Suprapubic skin (tissue), 4 donors: ENCODE results near the gene CYB5D1. TPM values are rescaled to one million over a fixed set of nuclear protein-coding genes. Genes with fewer than 3 reads are reported as not detected.
A peak's percentile ranks its signal among the peaks of the same experiment; 100 is the strongest.

Experiments used
- DNase-seq, 2 donors: peaks; one replicate each; pipeline ENCODE4 v3.0.0-alpha.2; 2019; ENCODE audit warnings: low spot score in 2 of 2
- H3K27ac ChIP-seq: fragments of 200-600 bp; sonication (generic); one replicate; pipeline ENCODE4 v1.5.1; 2019
- H3K27me3 ChIP-seq: fragments of 200-600 bp; sonication (generic); one replicate; pipeline ENCODE4 v1.5.1; 2019
- H3K36me3 ChIP-seq: fragments of 200-600 bp; sonication (generic); one replicate; pipeline ENCODE4 v1.5.1; 2019
- H3K4me1 ChIP-seq: fragments of 200-600 bp; sonication (generic); one replicate; pipeline ENCODE4 v1.5.1; 2019
- H3K4me3 ChIP-seq: fragments of 200-600 bp; sonication (generic); one replicate; pipeline ENCODE4 v1.5.1; 2019; ENCODE audit warnings: mild to moderate bottlenecking
- H3K9me3 ChIP-seq: fragments of 200-600 bp; sonication (generic); one replicate; pipeline ENCODE4 v1.5.1; 2019
- EP300 ChIP-seq: sonication (generic); formaldehyde crosslinking; IDR thresholded peaks from one replicate; pipeline ENCODE4 v1.6.1; 2017; ENCODE audit warnings: antibody characterized with exemption
- POLR2A ChIP-seq, 2 donors: fragments of 450-650 bp; IDR thresholded peaks; one replicate each; pipeline ENCODE4 v1.6.1; 2017; ENCODE audit warnings: antibody characterized with exemption in 2 of 2, mild to moderate bottlenecking in 2 of 2, moderate library complexity in 2 of 2
- POLR2AphosphoS5 ChIP-seq, 3 donors: sonication (generic); formaldehyde crosslinking; IDR thresholded peaks; one replicate each; pipeline ENCODE4 v1.6.1; 2017; ENCODE audit warnings: antibody characterized with exemption in 3 of 3
- WGBS: methylation state at CpG from one replicate; pipeline ENCODE4 v1.1.5; 2018; 5-methylcytosine and 5-hydroxymethylcytosine counted together
- total RNA-seq, 4 donors: library from RNA; depleted of rRNA; stranded (reverse); fragments of >200 nt; gene quantifications; one replicate each; pipeline ENCODE4 v1.1.0, GENCODE V29; 2016
- TF ChIP-seq, protein P1 (sequence below), 2 donors: fragments of 200-600 bp in 1 of 2; fragments of 450-650 bp in 1 of 2; sonication (generic) in 1 of 2; IDR thresholded peaks; one replicate each; pipeline ENCODE4 v1.5.1; 2016 to 2019; ENCODE audit warnings: antibody characterized with exemption in 2 of 2, mild to moderate bottlenecking in 1 of 2, moderate library complexity in 1 of 2

Gene CYB5D1
- total RNA-seq, 4 donors from 2014 or later = 7.1 to 10.8 (median 9.8) TPM

DNA sequence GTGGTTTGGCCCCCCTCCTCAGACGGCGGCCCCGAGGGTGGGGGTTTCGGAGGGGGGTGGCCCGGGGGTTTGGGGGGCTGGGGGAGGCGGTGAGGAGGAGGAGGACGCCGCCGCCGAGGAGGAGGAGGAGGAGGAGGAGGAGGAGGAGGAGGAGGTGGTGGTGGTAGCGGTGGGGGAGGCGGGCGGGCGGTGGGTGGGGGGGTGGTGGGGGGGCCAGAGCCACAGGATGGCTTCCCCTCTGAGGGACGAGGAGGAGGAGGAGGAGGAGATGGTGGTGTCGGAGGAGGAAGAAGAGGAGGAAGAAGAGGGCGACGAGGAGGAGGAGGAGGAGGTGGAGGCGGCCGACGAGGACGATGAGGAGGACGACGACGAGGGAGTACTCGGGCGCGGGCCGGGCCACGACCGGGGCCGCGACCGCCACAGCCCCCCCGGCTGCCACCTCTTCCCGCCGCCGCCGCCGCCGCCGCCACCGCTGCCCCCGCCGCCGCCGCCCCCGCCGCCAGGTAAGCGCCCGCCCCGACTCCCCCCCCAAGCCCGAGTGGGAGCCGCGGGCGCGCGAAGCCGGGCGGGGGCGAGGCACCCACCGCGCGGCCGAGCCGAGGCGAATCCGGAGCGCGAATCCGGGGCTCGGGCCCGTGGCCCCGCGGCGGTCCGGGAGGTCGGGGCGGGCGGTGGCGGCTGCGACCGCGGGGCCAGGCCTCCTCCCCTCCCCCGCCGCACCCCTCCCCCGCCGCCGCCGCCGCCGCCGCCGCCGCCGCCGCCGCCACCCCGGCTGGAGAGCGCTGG lies 27.0 kb downstream of the CYB5D1 start:
- peak in 1 of 2 donors; percentile 66 for DNase-seq
- H3K36me3 ChIP-seq = peaks cover 12% of the 10 kb centered on the region
- peak overlapping the region; percentile 92 for H3K4me3 ChIP-seq
- WGBS = 2% methylated on average over 35 of the region's 100 CpGs
- TF ChIP-seq POLR2AphosphoS5 (IDR thresholded peaks at IDR 0.05) (no peak), POLR2A (IDR thresholded peaks at IDR 0.05) (no peak), EP300 (no peak)
- TF ChIP-seq, protein P1, sequence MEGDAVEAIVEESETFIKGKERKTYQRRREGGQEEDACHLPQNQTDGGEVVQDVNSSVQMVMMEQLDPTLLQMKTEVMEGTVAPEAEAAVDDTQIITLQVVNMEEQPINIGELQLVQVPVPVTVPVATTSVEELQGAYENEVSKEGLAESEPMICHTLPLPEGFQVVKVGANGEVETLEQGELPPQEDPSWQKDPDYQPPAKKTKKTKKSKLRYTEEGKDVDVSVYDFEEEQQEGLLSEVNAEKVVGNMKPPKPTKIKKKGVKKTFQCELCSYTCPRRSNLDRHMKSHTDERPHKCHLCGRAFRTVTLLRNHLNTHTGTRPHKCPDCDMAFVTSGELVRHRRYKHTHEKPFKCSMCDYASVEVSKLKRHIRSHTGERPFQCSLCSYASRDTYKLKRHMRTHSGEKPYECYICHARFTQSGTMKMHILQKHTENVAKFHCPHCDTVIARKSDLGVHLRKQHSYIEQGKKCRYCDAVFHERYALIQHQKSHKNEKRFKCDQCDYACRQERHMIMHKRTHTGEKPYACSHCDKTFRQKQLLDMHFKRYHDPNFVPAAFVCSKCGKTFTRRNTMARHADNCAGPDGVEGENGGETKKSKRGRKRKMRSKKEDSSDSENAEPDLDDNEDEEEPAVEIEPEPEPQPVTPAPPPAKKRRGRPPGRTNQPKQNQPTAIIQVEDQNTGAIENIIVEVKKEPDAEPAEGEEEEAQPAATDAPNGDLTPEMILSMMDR (IDR thresholded peaks at IDR 0.05) = no peak
- peak overlapping the region; percentile 91 for H3K27ac ChIP-seq
- no peaks in the 10 kb centered on the region for H3K27me3 ChIP-seq
- H3K9me3 ChIP-seq = no peaks in the 10 kb centered on the region
- peaks cover 67% of the 10 kb centered on the region for H3K4me1 ChIP-seq

DNA sequence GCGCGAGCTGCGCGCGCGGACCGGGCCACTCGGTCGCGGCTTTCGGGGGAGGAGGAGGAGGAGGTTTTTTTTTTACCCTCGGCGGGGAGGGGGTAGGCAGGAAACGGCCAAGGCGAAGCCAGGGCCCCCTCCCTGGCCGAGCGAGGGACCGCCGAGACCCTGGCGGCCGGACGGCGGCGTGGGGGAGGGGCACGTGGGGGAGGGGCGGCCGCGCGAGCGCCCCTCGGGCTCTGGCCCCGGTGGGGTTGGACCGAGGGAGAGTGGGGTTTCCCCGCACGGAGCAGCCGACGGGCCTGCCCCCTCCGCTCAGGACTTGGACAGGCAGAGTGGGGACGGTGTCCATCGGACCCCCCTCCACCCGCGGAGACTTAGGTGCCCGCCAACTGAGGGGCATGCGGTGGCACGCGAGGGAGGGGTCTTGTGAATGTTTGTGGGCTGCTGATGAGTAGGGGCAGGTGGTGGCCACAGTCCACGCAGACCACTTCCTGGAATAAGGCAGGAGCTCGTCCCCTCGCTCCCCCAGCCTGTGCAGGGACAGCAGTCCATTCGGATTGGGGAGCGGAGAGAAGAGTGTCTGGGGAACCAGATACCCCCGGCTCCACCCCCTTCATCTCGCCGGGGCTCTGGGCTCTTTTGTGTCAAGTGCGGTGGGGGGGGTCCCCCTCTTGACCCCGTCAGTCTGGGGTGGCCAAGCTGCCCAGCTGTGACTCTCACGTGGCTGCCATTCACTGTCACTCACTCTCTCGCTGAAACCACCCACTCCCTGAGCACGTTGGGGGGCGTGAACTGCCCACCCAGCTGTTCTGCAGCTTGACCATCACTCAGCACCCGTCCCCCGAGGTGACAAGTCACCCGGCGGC lies 27.8 kb downstream of the CYB5D1 start:
- peak overlapping the region; percentile 91 for H3K27ac ChIP-seq

DNA sequence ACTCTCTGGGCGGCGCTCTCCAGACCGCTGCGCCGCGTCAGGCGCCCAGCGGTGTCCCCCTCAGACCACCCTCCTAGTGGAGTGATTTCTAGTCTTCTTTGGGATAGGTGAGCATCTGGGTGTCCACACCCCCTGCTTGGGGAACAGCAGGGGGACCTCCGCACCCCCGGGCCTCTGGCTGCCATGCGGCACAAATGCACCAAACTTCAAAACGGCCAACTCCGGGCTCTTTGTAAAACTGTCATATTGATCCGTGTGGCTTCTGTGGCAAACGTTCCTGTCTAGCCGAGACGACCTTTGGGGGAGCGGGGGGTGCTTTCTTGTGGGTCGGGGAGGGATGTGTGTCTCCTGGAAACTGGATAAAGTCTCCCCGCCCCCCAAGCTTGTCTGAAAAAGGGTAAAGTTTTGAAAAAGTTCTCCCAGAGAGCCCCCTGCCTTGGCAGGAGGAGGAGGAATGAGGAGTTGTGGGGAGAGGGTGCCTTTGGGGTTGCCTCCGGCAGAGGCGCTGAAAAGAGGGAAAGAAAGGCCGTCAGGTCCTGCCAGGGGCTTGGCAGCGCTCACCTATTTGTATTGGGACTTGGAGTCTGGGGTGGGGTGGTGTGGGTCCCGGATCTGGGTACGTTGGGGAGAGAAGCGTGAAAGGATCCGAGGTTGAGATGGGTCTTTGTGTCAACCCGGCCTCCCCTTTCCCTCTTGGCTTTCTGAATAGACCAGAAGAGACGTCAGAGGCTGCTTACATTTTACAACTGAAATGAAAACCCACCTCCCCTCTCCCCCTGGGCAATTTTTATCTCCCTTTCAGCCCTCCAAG lies 28.6 kb downstream of the CYB5D1 start:
- Histone ChIP-seq H3K4me1 (peaks cover 66% of the 10 kb centered on the region), H3K27me3 (no peaks in the 10 kb centered on the region), H3K4me3 (peak overlapping the region; percentile 92), H3K36me3 (peaks cover 12% of the 10 kb centered on the region), H3K27ac (peak overlapping the region; percentile 91), H3K9me3 (no peaks in the 10 kb centered on the region)
- WGBS = under 1% methylated on average over 27 of the region's 30 CpGs
- TF ChIP-seq EP300 (no peak), POLR2AphosphoS5 (IDR thresholded peaks at IDR 0.05) (no peak), POLR2A (IDR thresholded peaks at IDR 0.05) (no peak)
- TF ChIP-seq, protein P1 (IDR thresholded peaks at IDR 0.05) = no peak
- DNase-seq = peak in 1 of 2 donors; percentile 79

More for the DNA sequence above, 27.8 kb downstream of the CYB5D1 start:
- Histone ChIP-seq H3K27me3 (no peaks in the 10 kb centered on the region), H3K9me3 (no peaks in the 10 kb centered on the region), H3K4me3 (peak overlapping the region; percentile 92), H3K36me3 (peaks cover 6% of the 10 kb centered on the region), H3K4me1 (peaks cover 72% of the 10 kb centered on the region)
- TF ChIP-seq POLR2A (IDR thresholded peaks at IDR 0.05) = peak in 1 of 2 donors; percentile 15
- TF ChIP-seq, protein P1 (IDR thresholded peaks at IDR 0.05) = no peak
- no peak for TF ChIP-seq POLR2AphosphoS5 (IDR thresholded peaks at IDR 0.05)
- TF ChIP-seq EP300 = no peak
- DNase-seq = peak; percentile 79 to 81
- 0% methylated on average over 3 of the region's 64 CpGs for WGBS

DNA sequence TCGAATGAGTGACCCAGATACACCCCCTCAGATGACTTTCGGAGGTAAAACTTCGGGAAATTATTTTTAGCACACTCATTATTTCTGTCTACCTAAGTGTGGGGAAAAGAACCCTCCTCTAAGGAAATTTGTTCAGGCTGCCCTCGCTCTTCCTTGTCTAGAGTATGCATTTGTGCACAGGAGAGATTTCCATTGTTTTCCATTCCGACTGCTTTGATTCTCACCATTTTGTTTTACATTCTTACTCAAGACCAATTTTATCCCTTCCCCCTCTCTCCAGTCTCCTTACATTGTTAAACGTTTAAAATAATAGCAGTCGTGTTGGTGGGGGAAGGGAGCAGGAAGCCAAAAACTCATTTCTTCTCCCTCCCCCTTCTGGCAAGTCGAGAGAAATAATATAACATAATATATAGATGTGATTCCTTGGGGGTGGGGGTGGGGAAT lies 29.3 kb downstream of the CYB5D1 start:
- Histone ChIP-seq H3K4me1 (peaks cover 66% of the 10 kb centered on the region), H3K36me3 (peaks cover 16% of the 10 kb centered on the region), H3K27ac (peak overlapping the region; percentile 91), H3K27me3 (no peaks in the 10 kb centered on the region), H3K9me3 (no peaks in the 10 kb centered on the region), H3K4me3 (peak overlapping the region; percentile 92)
- no peak for DNase-seq
- TF ChIP-seq POLR2AphosphoS5 (IDR thresholded peaks at IDR 0.05) = no peak
- no peak for TF ChIP-seq EP300
- TF ChIP-seq, protein P1 (IDR thresholded peaks at IDR 0.05) = no peak
- TF ChIP-seq POLR2A (IDR thresholded peaks at IDR 0.05) = no peak
- WGBS = under 1% methylated on average over 8 of the region's 8 CpGs
